CD4-positive, alpha-beta T cell treated with Interleukin-12 subunit alpha and Interleukin-12 subunit beta, for 1 hour (primary cell): Measurements from ENCODE around the gene ERC2.

Experiments
- DNase-seq: peaks from one replicate; pipeline ENCODE4 v3.0.0-alpha.2; 2020

ERC2 gene

DNA sequence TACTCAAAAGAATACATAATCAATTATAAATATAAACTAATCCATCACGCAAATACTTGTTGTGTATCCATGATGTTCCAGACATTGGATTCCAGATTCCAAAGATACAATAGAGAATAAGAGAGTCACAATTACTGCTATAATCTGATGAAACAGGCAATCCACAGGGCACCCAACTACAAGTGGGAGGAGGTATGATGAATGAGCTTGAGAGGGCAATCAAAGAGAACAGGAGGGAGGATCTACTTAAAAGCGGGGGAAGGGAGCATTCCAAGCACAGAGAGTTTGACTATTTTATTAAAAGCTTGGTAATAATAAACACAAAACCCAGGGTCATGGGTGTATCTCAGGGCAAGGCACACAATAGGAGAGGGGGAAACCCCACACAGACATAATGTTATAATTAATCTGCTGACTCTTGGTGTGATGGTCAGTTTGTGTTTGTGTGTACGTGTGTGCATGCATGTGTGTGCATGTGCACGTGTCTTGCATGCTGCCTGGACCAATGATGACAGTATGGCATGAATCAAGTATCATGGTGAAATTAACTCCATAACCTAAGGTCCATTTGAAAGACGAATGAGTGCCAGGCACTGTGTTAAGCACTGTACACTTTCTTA is 655.8 kb downstream of the ERC2 start:
- no peak for DNase-seq

DNA sequence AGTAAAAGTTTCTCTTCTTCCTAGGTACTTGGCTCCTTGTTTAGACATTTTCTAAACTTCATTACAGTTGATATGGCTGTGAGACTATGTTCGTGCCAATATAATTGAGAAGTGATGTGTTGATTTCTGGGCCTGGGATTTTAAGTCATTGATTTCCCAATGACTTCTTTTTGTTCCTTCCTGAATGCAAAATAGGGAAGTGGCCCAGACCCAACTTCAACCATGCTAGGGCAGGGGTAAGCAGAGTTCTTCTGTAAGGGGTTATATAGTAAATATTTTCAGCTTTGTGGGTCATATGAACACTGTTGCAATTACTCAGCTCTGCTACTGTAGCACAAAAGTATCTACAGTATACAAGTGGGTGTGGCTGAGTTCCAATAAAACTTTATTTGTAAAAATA is 661.1 kb downstream of the ERC2 start:
- DNase-seq, result no peak

DNA sequence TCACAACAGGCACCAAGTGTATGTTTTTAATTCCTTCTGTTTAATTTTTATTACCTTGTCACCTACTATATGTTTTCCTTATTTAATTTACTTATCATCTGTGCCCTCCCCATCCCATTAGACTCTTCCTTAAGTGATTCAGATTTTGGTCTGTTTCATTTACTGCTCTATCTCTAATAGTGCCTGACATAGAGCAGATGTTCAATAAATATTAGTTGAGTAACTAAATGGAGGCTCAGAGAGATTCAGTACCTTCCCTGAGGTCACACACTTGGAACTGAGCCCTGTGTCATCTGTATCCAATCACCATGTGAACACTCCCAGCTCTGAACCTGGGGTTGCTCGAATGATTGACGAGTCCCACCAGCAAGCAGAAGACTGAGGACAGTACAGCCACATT is 663.1 kb downstream of the ERC2 start:
- DNase-seq, result no peak

DNA sequence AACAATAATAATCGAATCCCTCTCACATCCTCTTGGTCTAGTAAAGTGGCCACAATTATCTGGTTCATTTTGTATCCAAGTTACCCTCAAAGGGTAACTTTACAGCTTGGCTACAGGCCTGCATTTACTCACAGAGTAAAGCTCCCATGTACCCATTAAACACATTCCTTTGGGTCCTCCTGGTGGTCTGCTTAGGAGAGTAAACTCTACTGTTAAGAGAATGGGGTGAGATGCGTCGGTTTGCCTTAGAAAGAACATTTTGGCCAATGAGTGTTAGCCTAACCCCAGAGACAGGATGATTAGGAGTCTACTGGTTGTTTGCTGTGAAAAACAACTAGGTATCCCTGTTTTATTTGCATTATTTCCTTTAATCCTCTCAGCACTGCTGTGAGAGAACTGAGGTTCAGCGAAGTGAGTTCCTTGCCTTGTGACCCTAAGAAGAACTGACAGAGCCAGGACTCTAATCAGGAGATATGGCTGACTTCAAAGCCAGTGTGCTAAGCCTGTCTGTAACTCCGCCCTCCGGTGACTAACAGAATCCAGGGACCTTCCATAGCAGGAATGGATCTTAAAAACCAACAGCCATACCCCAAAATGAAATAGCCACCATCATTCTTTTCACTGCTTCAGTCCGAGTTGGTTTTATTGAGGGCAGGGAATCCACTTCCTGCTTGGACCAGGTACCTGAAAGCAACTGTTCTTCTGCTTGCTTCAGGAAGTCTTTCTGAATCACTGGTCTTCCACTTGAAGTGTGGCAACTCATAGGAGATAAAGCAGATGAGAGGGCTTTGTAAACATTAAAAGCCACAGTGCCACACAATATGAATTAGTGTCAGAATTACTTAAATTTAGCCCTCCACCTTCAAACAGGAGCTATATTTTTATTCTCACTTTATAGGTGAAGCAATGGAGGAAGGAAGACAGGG is 663.8 kb downstream of the ERC2 start:
- DNase-seq, result no peak

DNA sequence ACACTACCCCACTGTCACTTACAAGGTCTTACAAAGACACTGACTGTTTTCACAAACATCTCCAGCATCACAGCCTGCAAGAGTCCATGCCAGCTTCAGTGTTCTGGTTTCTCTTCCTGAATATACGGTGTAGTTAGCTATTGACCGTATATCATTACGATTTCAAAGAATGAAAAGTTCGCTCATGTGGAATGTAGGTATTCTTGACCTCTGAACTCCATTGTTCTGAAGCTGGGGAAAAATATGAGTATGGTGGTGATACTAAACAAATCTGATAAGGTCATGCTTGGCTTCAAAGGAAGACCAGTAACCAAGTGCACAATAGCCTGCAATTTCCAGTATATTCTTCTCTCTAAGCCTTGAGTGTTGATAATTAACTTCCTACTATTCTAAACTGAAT is 665.5 kb downstream of the ERC2 start:
- DNase-seq, result no peak

DNA sequence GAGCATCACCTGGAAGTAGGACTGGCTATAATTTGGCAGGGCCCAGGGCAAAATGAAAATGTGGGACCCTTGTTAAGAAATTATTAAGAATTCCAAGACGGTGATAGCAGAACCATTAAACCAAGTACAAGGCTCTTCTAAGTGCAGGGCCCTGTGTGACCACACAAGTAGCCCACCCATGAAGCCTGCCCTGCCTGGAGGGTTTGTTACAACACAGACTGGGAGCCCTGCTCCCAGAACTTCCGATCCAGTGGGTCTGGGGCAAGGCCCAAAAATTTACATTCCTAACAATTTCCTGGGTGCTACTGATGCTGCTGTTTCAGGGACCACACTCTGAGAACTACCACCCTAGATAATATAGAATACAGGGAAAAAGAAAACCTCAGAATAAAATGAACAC is 666.6 kb downstream of the ERC2 start:
- no peak for DNase-seq

DNA sequence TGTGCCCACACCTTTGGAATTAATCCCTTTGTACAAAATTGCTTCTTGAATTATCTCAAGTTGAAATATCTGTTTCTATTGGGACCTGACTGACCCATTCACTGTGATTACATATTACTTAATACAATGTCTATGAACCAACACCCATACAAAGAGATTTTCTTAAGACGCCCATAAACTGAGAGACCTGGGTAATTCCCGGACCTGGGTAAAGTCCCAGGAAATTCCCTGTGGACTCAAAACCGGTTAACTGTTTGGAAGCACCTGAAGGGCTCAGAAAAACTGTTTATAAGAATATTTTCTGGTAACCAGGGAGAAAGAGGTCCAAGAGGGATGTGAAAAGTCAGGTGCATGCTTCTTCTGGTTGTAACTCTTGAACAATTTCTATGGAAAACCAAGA is 667.2 kb downstream of the ERC2 start:
- no peak for DNase-seq

DNA sequence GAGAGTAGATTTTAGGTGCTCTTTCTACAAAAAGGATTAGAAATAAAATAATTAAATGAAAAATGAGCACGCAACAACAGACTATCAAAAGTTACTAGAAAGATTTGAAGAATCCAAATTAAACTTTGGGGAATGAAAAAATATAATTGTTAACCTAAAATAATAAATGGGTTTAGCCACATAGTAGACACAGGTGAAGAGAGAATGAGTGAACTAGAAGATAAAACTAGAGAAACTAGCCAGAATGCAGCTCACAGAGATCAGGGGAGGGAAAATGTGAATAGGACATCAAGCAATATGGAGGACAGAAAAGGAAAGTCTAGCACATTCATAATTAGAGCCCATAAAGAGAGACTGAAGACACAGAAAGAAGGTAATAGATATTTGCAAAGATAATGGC is 670.5 kb downstream of the ERC2 start:
- no peak for DNase-seq

DNA sequence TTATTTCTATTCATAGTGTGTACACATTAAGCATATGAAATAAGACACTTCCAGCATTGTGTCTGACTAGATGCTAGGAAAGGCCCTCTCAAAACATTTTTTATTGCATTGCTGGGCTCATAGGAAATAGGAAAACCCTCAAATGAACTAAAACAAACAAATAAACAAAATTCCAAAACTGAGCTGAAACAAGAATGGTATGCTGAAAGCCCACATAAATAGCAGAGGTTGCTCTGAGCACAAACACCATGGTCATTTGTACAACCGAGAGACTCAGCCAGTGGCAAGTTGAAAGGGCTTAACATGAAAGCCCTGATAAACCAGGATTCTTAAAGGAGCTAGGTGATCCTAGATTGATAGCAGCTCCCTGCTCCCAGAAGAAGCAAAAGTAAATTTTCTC is 671.2 kb downstream of the ERC2 start:
- no peak for DNase-seq

DNA sequence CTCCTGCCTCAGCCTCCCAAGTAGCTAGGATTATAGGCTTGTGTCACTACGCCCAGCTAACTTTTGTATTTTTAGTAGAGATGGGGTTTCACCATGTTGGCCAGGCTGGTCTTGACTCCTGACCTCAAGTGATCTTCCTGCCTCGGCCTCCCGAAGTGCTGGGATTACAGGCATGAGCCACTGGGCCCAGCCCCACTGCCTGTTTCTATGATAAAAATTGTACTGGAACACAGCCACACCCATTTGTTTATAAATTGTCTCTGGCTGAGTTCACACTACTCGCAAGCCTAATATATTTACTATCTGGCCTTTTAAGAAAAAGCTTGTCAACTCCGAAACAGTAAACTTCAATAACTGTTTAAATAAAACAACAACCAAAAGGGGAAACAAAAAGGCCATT is 671.7 kb downstream of the ERC2 start:
- DNase-seq, result no peak

DNA sequence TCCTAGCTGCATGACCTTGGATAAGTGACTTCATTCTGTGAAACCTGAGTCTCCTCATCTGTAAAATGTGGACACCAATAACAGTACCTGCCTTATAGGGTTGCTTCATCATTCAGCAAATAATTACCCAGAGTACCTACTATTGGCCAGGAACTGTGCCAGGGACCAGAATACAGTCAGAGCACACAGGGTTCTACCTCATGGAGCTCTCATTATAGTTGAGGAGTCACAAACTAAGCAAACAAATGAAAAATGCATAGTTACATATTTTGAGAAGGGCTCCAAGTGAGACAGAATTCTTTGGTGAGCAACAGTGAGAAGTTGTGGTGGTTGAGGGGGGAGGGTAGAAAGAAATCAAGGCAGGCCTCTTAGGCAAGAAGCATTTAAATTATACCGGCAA is 672.5 kb downstream of the ERC2 start:
- DNase-seq, result no peak

DNA sequence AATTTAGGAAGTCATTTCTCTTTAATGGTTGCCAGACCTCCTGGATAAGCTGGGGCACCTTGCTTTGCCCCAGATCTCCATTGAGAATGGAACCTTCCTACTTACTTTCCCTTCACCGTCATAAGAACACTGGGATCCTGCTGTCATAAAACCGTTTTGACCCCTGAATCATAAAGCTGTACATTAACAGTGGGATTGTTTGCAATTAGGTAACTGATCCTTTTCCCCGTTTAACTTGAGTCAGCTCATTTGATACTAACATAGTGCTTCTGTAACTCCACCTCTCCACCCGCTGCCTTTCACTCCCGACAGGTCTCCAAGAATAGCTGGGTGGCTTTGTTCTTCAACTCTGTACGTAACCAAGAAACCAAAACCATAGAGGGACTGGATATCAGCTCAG is 673.0 kb downstream of the ERC2 start:
- no peak for DNase-seq

DNA sequence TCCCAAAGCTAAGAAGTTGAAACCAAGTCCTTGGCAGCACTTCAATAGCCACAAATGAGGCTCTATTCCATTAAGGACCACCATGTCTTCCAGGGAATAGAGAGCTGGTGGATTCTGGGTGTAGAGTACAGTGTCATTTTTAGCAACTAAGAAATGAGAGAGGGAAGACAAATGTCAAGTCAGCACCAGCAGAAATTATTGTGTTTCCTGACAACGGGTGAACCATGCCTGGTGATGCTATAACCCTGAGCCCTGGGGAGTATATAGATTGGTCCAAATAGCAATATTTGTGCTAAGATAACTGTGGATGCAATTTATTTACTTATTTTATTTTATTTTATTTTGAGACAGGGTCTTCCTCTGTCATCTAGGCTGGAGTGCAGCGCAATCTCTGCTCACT is 675.5 kb downstream of the ERC2 start:
- no peak for DNase-seq

DNA sequence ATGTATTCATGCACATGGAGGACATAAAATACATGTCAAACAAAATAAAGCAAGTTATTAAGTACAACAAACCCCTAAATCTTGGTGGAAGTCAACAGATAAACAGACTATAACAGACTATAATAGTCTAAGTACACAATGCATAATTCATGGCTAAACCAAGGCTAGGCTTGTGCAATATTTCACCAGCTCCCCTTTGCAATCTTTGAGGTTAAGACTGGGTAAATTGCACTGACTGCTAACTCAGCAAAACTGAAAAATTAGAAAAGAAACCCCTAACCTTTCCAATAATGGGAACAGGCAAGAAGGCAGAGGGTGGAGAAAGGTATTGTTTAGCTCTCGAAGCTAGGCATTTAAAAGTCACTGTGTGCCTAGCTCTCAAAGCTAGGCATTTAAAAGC is 676.3 kb downstream of the ERC2 start:
- DNase-seq, result no peak

DNA sequence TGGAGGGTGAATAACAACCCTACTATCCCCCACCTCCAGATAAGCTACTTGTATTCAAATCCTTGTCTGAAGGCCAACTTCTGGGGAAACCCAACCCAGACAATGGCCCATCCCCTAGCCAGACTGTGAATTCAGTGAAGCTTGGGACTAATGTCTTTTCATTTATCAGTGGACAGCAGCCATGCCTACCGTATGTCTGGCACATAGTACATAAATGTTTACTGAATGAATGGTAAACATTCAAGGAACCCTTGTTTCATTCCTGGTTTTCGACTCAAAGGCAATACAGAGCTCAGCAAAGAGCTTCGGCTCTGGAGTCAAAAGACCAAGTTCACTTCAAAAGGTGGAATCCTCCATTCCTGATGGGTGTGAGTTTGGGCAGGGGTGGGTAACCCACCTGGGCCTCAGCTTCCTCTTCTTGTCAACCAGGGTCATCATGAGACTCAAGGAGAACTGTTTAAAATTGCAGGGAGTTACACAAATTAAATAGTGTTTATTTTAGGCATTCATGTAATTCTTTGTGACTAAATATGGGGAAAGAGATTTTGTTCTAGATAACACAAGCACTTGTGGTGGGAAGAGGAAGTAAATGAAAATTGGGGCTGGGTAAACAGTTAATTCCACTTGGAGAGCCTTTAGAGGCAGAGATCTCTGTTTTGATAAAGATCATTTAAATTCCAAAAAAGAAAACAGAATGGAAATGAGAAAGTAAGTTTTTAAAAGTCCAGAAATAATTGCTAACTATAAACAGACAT is 677.5 kb downstream of the ERC2 start:
- no peak for DNase-seq

DNA sequence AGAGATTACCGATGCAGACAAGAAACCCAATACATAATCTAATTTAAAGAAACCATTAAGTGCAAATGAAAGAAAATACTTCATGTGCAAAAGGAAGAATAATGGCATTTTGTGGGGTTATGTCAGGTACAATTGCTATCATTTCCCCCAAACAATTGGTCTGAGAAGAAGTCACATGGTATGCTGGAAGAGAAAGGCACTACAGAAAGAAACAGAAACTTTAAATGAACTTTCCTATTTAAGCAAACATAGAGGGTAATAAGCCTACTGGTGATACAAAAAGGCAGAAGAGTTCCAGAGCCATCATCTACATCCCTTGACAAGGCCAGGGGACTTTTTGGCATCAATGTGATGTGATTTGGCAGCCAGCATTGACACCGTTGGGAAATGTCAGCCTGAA is 678.8 kb downstream of the ERC2 start:
- DNase-seq, result no peak

DNA sequence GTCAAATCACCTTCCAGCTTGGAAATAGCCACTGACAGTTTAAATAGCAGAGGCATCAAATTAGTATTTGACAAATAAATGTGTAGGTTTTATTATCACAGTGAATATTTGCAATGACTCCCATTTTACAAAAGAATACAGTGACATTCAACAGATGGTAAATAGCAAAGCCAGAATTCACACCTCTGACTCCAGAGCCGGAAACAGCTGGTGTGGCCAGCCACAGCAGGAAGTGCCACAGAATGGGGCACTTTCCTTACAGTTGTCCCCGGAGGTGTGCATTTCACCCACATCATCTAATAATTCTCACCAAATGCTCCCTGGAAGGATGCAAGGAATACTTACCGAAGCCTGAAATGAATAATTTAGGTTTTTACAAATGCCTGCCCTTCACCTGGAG is 685.5 kb downstream of the ERC2 start:
- DNase-seq, result no peak

DNA sequence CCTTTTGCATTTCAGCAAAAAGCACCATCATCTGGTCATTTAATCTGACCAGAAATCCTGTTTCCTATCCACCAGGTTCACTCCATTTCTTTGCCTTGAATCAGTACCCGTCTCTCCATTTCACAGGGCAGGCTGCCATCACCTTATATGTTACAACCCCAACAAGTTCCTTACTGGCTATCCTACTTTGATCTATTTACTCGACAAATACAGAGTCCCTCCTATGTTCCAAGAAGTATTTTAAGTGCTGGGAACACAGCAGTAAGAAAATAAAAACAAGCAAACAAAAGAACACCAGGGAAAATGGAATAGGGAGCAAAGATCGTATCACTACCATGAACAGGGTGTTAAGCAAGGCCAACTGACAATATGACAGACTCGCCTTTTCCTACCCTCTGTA is 685.9 kb downstream of the ERC2 start:
- DNase-seq, result no peak

DNA sequence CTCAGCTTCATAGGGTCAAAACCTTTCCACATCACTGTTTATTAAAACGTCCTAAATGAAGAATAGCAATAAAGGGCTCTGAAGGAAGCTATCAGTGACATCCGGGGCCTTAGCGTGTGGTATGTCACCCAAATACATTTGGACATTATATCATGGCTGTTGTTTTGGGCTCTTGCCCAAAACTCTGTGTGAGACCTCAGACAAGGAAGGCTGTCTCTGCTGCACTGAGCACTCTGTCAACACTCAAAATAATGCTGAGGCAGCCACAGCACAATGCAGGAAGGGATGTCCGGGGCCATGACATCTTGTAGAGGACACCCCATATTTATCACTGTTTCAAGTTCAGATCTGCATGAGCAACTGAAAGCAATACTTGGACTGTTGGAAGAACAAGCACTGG is 687.4 kb downstream of the ERC2 start:
- DNase-seq, result no peak

DNA sequence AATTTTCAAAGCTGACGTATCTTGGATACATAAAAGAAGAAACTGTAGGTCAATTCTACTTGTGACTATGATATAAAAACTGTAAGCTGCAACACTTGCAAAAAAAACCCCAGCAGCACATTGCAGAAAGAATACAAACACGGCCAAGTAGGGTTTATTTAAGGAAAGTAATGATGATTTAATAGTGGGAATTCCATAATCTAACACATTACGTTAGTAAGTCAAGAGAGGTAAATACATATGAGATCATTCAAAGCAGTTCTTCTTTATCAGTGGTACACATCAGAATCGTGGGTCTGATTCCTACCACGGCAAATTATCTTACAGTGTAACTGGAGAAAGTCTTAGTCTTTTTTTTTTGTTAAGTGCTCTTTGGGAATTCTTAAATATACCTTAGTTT is 688.7 kb downstream of the ERC2 start:
- DNase-seq, result no peak

DNA sequence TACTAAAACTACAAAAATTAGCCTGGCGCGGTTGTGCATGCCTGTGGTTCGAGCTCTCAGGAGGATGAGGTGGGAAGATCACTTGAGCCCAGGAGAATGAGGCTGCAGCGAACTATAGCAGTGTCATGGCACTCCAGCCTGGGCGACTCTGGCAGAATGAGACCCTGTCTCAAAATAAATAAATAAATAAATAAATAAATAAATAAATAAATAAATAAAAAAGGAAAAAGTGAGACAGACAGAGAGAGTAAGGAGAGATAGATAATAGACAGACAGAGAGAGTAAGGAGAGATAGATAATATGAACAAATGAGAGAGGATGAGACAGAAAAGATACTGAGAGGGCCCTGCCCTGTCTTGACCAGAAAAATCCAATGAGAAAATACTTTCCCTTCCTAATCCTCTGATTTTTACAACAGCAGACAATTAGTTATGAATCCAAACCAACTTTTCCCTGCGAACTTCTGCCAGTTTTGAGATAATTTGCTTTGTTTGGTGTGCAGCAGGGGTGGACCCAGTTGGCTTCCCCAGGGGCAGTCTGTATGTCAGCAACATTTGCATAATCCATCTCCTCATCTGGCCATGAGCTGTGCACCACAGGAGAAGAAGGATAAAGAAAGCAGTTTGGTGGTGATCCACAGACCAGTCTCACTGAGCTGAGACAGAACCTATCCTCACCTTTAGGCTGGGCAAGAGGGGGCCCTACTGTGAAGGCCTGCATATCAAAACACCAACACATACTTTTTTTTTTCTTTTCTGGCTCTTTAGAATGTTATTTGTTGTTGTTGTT is 692.7 kb downstream of the ERC2 start:
- no peak for DNase-seq

DNA sequence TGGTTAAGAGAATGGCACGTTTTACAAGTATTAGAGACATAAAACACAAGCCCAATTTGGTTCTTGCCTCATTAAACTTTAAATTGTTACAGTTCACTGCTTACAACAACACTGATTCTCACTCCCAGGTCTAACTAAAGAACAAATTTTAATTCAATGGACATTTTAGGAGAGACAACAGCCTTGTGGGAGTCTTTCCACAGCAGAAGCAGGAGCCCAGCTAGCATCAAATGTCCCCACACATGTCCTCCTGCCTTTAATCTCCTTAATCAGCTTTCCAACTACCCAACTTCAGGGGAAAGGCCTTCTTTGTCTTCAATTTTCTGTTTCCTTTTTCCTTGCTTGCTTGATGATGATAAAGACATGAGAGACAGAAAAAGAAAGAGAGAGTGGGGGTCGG is 693.4 kb downstream of the ERC2 start:
- no peak for DNase-seq

DNA sequence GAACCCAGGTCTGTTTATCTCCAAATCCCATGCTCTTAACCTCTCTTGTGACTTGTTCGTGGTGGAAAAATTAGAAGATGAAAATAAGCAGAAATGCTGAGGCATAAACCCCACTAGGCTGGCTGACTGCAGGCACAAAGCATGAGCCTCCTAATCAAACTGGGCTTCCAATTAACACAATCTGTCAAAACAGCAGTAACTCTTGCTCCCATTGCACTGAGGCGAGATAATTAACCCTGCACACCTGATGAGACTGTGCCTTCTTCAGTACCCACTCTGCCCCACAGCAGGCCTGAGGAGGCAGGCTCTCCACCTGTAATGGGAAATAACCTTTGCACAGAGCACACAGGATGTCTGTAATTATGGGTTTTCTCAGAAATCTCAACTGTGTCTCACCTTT is 696.8 kb downstream of the ERC2 start:
- no peak for DNase-seq
